ENCODE results near the gene ZSCAN18. TPM values are rescaled to one million over a fixed set of nuclear protein-coding genes. Genes with fewer than 3 reads are reported as not detected.

The ZSCAN18 gene
- total RNA-seq, 3 donors from 2014 or later, result 29.1 to 94.4 (median 66.2) TPM

- intact Hi-C loops (cut with DNase I; ENCODE audit: low total_unique reads), result no loop called here
- Histone ChIP-seq H3K4me3 (peak overlapping the region in 1 of 3 donors; percentile 47), H3K4me1 (no peaks in the 10 kb centered on the region), H3K36me3 (no peaks in the 10 kb centered on the region), H3K9me3 (peaks cover 38 to 76% of the 10 kb centered on the region in 2 donors), H3K27ac (no peak overlapping the region), H3K27me3 (peaks cover 0 to 10% of the 10 kb centered on the region in 2 donors)
- DNase-seq (ENCODE audit: low spot score in 2 of 2), result no peak
- no peak for TF ChIP-seq POLR2A (IDR thresholded peaks at IDR 0.05)
- no peak for TF ChIP-seq POLR2AphosphoS5 (IDR thresholded peaks at IDR 0.05)
- no peak for TF ChIP-seq CTCF (IDR thresholded peaks at IDR 0.05)
These were observed 59.9 kb downstream of the ZSCAN18 start for GRCh38 chr19:58037927-58038687.

- intact Hi-C loops (cut with DNase I; ENCODE audit: low total_unique reads), result no loop called here
- Histone ChIP-seq H3K27ac (no peak overlapping the region), H3K9me3 (peaks cover 18 to 65% of the 10 kb centered on the region in 2 donors), H3K27me3 (peaks cover 0 to 10% of the 10 kb centered on the region in 2 donors), H3K36me3 (no peaks in the 10 kb centered on the region), H3K4me1 (no peaks in the 10 kb centered on the region), H3K4me3 (no peak overlapping the region)
- DNase-seq (ENCODE audit: low spot score in 2 of 2), result no peak
- TF ChIP-seq CTCF (IDR thresholded peaks at IDR 0.05) (no peak), POLR2AphosphoS5 (IDR thresholded peaks at IDR 0.05) (no peak), POLR2A (IDR thresholded peaks at IDR 0.05) (no peak)
These were observed 62.2 kb downstream of the ZSCAN18 start for GRCh38 chr19:58035863-58036262.

- intact Hi-C loops (cut with DNase I; ENCODE audit: low total_unique reads), result no loop called here
- Histone ChIP-seq H3K4me3 (peak overlapping the region; percentile 26 to 79 (median 66)), H3K27ac (peak overlapping the region; percentile 70 to 77), H3K9me3 (peaks cover 9 to 58% of the 10 kb centered on the region in 2 donors), H3K4me1 (no peaks in the 10 kb centered on the region), H3K27me3 (peaks cover 0 to 10% of the 10 kb centered on the region in 2 donors), H3K36me3 (no peaks in the 10 kb centered on the region)
- peak in 1 of 2 donors; percentile 25 for DNase-seq (ENCODE audit: low spot score in 2 of 2)
- no peak for TF ChIP-seq POLR2A (IDR thresholded peaks at IDR 0.05)
- no peak for TF ChIP-seq POLR2AphosphoS5 (IDR thresholded peaks at IDR 0.05)
- no peak for TF ChIP-seq CTCF (IDR thresholded peaks at IDR 0.05)
These were observed 63.6 kb downstream of the ZSCAN18 start for GRCh38 chr19:58034477-58034793.

Other genes with a start within 250 kb of the ZSCAN18 start
- 10 to 100 TPM; 14.4 to 45.4 (median 35.1) TPM for gene ZNF587, start 248.4 kb downstream of the ZSCAN18 start, total RNA-seq
- 10 to 100 TPM in 2 of 3 donors, 1 to 10 TPM in 1; 4.8 to 26.1 (median 17.0) TPM for gene ZNF814, start 209.2 kb downstream of the ZSCAN18 start, total RNA-seq
- gene ZNF417, start 181.6 kb downstream of the ZSCAN18 start, total RNA-seq, result 10 to 100 TPM; 10.1 to 28.7 (median 14.4) TPM
- 1 to 10 TPM; 3.2 to 8.9 (median 5.9) TPM for gene ZNF418, start 162.8 kb downstream of the ZSCAN18 start, total RNA-seq
- gene ZNF256, start 150.5 kb downstream of the ZSCAN18 start, total RNA-seq, result 1 to 10 TPM; 4.6 to 7.5 (median 7.3) TPM
- 1 to 10 TPM in 1 of 3 donors, under 1 TPM in 2; 0.44 to 3.3 (median 0.80) TPM for gene C19orf18, start 123.7 kb downstream of the ZSCAN18 start, total RNA-seq
- gene ZNF606, start 95.4 kb downstream of the ZSCAN18 start, total RNA-seq, result 10 to 100 TPM; 12.0 to 46.5 (median 21.6) TPM
- 1 to 10 TPM in 1 of 3 donors, not detected in 2; 1.3 TPM for gene ZSCAN1, start 64.2 kb downstream of the ZSCAN18 start, total RNA-seq
- gene ZNF135, start 38.9 kb downstream of the ZSCAN18 start, total RNA-seq, result 10 to 100 TPM in 2 of 3 donors, 1 to 10 TPM in 1; 7.5 to 16.2 (median 14.4) TPM
- 10 to 100 TPM in 2 of 3 donors, 1 to 10 TPM in 1; 6.9 to 20.8 (median 13.8) TPM for gene ZNF329, start 52.6 kb upstream of the ZSCAN18 start, total RNA-seq
- 10 to 100 TPM; 21.9 to 46.5 (median 39.0) TPM for gene ZNF274, start 84.8 kb upstream of the ZSCAN18 start, total RNA-seq
- 10 to 100 TPM; 10.1 to 70.2 (median 36.1) TPM for gene ZNF544, start 130.7 kb upstream of the ZSCAN18 start, total RNA-seq
- gene ZNF8, start 180.7 kb upstream of the ZSCAN18 start, total RNA-seq, result 10 to 100 TPM in 1 of 3 donors, 1 to 10 TPM in 2; 4.2 to 10.8 (median 9.2) TPM
- 10 to 100 TPM; 44.3 to 72.7 (median 60.0) TPM for gene ERVK3-1, start 207.1 kb upstream of the ZSCAN18 start, total RNA-seq
- gene ZSCAN22, start 228.8 kb upstream of the ZSCAN18 start, total RNA-seq, result 1 to 10 TPM; 2.6 to 3.8 (median 3.6) TPM